Astrocyte (in vitro differentiated cells and primary cell): ENCODE results near the gene PSME3IP1. TPM values are rescaled to one million over a fixed set of nuclear protein-coding genes. Genes with fewer than 3 reads are reported as not detected.

ENCODE experiments used
- DNase-seq: peaks from one replicate; pipeline ENCODE4 v3.0.0-alpha.2; 2010; ENCODE audit warnings: low read depth
- FAIRE-seq: peaks from 2 replicates; lab custom pipeline; 2011; peaks lifted over from hg19 to GRCh38; lab: Jason Lieb, UNC
- H2AFZ ChIP-seq: 2 replicates; pipeline ENCODE4 v1.6.0; 2012; ENCODE audit warnings: low read depth, low read length, inconsistent platforms
- H3K27ac ChIP-seq: 2 replicates; pipeline ENCODE4 v1.5.1; 2011; ENCODE audit warnings: low read depth, low read length, inconsistent platforms
- H3K27me3 ChIP-seq: 2 replicates; pipeline ENCODE4 v1.6.0; 2011; ENCODE audit warnings: low read length, inconsistent platforms; ENCODE audit not compliant: insufficient read depth
- H3K36me3 ChIP-seq: 2 replicates; pipeline ENCODE4 v1.5.1; 2011; ENCODE audit warnings: low read length, inconsistent platforms; ENCODE audit not compliant: insufficient read depth
- H3K4me1 ChIP-seq: 2 replicates; pipeline ENCODE4 v1.5.1; 2011; ENCODE audit warnings: low read length, inconsistent platforms; ENCODE audit not compliant: insufficient read depth
- H3K4me2 ChIP-seq: 2 replicates; pipeline ENCODE4 v1.6.0; 2012; ENCODE audit warnings: low read length, inconsistent platforms
- H3K4me3 ChIP-seq: 2 replicates; pipeline ENCODE4 v1.5.1; 2011; ENCODE audit warnings: low read depth, mild to moderate bottlenecking, low read length, inconsistent platforms; ENCODE audit not compliant: insufficient read depth
- H3K79me2 ChIP-seq: 2 replicates; pipeline ENCODE4 v1.6.0; 2012; ENCODE audit warnings: mild to moderate bottlenecking, low read length, inconsistent platforms; ENCODE audit not compliant: insufficient read depth
- H3K9ac ChIP-seq: 2 replicates; pipeline ENCODE4 v1.6.0; 2012; ENCODE audit warnings: mild to moderate bottlenecking, low read length, inconsistent platforms
- H3K9me3 ChIP-seq: 2 replicates; pipeline ENCODE4 v1.5.1; 2012; ENCODE audit warnings: low read depth, mild to moderate bottlenecking, low read length, inconsistent platforms; ENCODE audit not compliant: insufficient read depth
- H4K20me1 ChIP-seq: 2 replicates; pipeline ENCODE4 v1.6.0; 2012; ENCODE audit warnings: low read length, inconsistent platforms; ENCODE audit not compliant: insufficient read depth
- H3K27ac Mint-ChIP-seq: one replicate; pipeline ENCODE4 v1.8.0; 2021; ENCODE audit warnings: mild to moderate bottlenecking, mixed read lengths; ENCODE audit not compliant: unreplicated experiment
- H3K27me3 Mint-ChIP-seq: one replicate; pipeline ENCODE4 v1.8.0; 2021; ENCODE audit warnings: low read depth, mixed read lengths; ENCODE audit not compliant: unreplicated experiment
- H3K36me3 Mint-ChIP-seq: one replicate; pipeline ENCODE4 v1.8.0; 2021; ENCODE audit warnings: low read depth, mixed read lengths; ENCODE audit not compliant: unreplicated experiment
- H3K4me1 Mint-ChIP-seq: one replicate; pipeline ENCODE4 v1.8.0; 2021; ENCODE audit warnings: low read depth, mixed read lengths; ENCODE audit not compliant: unreplicated experiment
- H3K4me3 Mint-ChIP-seq: one replicate; pipeline ENCODE4 v1.8.0; 2021; ENCODE audit warnings: mild to moderate bottlenecking, moderate library complexity, mixed read lengths; ENCODE audit not compliant: unreplicated experiment
- H3K9me3 Mint-ChIP-seq: one replicate; pipeline ENCODE4 v1.8.0; 2021; ENCODE audit warnings: mild to moderate bottlenecking, mixed read lengths; ENCODE audit not compliant: unreplicated experiment
- CTCF ChIP-seq: IDR thresholded peaks from 2 replicates; pipeline ENCODE4 v1.5.1; 2011; ENCODE audit warnings: low read depth, mild to moderate bottlenecking, inconsistent platforms, low read length, moderate library complexity; ENCODE audit not compliant: insufficient read depth
- EZH2 ChIP-seq: IDR thresholded peaks from 2 replicates; pipeline ENCODE4 v1.6.1; 2012; ENCODE audit warnings: mild to moderate bottlenecking, low read length, inconsistent platforms; ENCODE audit not compliant: insufficient read depth
- total RNA-seq: library from RNA; stranded (reverse); gene quantifications from 2 replicates; pipeline ENCODE4 v1.2.1, GENCODE V29; 2021

Gene PSME3IP1
- total RNA-seq, 1 donor from 2014 or later, result 78.8 TPM

DNA sequence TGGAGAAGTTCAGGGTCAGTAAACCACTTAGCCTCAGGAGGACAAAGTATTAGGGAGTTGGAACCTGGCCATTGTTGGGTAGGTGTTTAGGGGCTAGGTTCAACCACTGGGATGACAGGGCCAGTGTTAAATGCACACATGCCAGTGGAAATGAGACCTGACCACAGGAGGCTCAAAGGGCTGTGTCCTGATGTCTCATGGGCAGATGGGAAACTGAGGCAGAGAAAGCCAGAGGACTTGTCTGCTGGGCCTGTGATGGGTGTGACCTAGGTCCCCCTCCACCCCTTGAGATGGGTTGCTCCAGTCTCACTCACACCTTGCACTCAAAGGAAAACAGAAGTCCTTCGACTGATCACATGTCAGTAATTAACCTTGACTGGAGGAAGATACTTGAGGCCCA, 77.4 kb downstream of the PSME3IP1 start:
- Histone ChIP-seq H3K4me2 (no peak overlapping the region), H3K4me1 (peaks cover 7% of the 10 kb centered on the region), H3K27ac (no peak overlapping the region), H3K79me2 (peaks cover 6% of the 10 kb centered on the region), H2AFZ (no peak overlapping the region), H4K20me1 (peaks cover 44% of the 10 kb centered on the region), H3K36me3 (no peaks in the 10 kb centered on the region), H3K27me3 (no peaks in the 10 kb centered on the region), H3K4me3 (no peak overlapping the region), H3K9ac (no peak overlapping the region), H3K9me3 (no peaks in the 10 kb centered on the region)
- Mint-ChIP-seq H3K9me3 (no peaks in the 10 kb centered on the region), H3K27ac (no peak overlapping the region), H3K36me3 (no peaks in the 10 kb centered on the region), H3K4me3 (no peak overlapping the region), H3K27me3 (no peaks in the 10 kb centered on the region), H3K4me1 (peaks cover 14% of the 10 kb centered on the region)
- no peak for DNase-seq
- TF ChIP-seq EZH2 (no peak), CTCF (no peak)
- no peak for FAIRE-seq

DNA sequence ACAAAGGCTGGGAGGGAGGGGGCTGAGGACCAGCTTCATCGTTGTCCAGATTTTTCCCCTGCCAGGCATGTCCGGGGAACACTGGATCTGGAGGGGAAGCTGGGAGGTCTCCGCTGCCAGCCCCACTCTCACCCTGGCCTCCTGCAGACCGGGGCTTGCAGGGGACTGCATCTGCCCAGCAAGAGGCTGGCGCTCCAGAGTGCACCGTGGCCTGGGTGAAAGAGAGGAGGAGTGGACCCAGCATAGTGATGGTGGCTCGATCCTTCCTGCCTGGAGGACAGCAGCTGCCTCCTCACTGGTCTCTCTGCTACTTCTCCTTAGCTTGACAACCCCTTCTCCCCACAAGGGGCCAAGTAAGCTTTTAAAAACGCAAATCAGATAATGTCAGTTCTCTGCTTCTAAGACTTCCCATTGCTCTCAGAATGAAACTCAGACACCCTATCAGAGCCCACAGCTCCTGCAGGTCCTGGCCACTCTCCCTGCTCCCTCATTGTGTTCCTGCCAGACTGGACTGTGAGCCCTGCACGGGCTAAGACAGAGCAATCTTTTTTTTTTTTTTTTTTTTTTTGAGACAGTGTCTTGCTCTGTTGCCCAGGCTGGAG, 78.4 kb downstream of the PSME3IP1 start:
- Histone ChIP-seq H4K20me1 (peaks cover 44% of the 10 kb centered on the region), H2AFZ (no peak overlapping the region), H3K27me3 (no peaks in the 10 kb centered on the region), H3K79me2 (peaks cover 6% of the 10 kb centered on the region), H3K27ac (no peak overlapping the region), H3K4me3 (no peak overlapping the region), H3K36me3 (no peaks in the 10 kb centered on the region), H3K9ac (no peak overlapping the region), H3K4me1 (peaks cover 2% of the 10 kb centered on the region), H3K9me3 (no peaks in the 10 kb centered on the region), H3K4me2 (no peak overlapping the region)
- Mint-ChIP-seq H3K9me3 (no peaks in the 10 kb centered on the region), H3K27me3 (no peaks in the 10 kb centered on the region), H3K36me3 (no peaks in the 10 kb centered on the region), H3K4me3 (no peak overlapping the region), H3K4me1 (peaks cover 8% of the 10 kb centered on the region), H3K27ac (no peak overlapping the region)
- DNase-seq (no peak), FAIRE-seq (no peak)
- TF ChIP-seq CTCF (no peak), EZH2 (no peak)

- no peaks in the 10 kb centered on the region for H3K27me3 Mint-ChIP-seq
- H3K9me3 Mint-ChIP-seq, result no peaks in the 10 kb centered on the region
- no peak overlapping the region for H3K27ac ChIP-seq
- no peak overlapping the region for H3K27ac Mint-ChIP-seq
- H3K4me2 ChIP-seq, result no peak overlapping the region
- peaks cover 44% of the 10 kb centered on the region for H4K20me1 ChIP-seq
- H3K4me3 Mint-ChIP-seq, result no peak overlapping the region
- no peak for TF ChIP-seq EZH2
- TF ChIP-seq CTCF, result no peak
- no peak overlapping the region for H3K9ac ChIP-seq
- DNase-seq (no peak), FAIRE-seq (no peak)
- peaks cover 6% of the 10 kb centered on the region for H3K79me2 ChIP-seq
- H3K27me3 ChIP-seq, result no peaks in the 10 kb centered on the region
- no peak overlapping the region for H3K4me3 ChIP-seq
- H3K9me3 ChIP-seq, result no peaks in the 10 kb centered on the region
- no peak overlapping the region for H2AFZ ChIP-seq
- H3K36me3 Mint-ChIP-seq, result no peaks in the 10 kb centered on the region
- no peaks in the 10 kb centered on the region for H3K36me3 ChIP-seq
- no peaks in the 10 kb centered on the region for H3K4me1 ChIP-seq
- H3K4me1 Mint-ChIP-seq, result peaks cover 7% of the 10 kb centered on the region
Measured at GRCh38 chr16:57106767-57107166, 79.1 kb downstream of the PSME3IP1 start.
